Glutamatergic neuron (in vitro differentiated cells): ENCODE measurements around the gene PTCRA. TPM values are rescaled to one million over a fixed set of nuclear protein-coding genes. Genes with fewer than 3 reads are reported as not detected.
"Not testable (repeated sequence)": the region's sequence is repeated elsewhere in the genome, so short reads cannot be mapped to it uniquely, and the experiment has no call there.

Experiments used
- DNase-seq: peaks from one replicate; pipeline ENCODE4 v3.0.0; 2022
- H3K27ac Mint-ChIP-seq: one replicate; pipeline ENCODE4 v1.8.0; 2020; ENCODE audit warnings: mild to moderate bottlenecking, mixed read lengths, inconsistent platforms; ENCODE audit not compliant: unreplicated experiment
- H3K27me3 Mint-ChIP-seq: one replicate; pipeline ENCODE4 v1.8.0; 2020; ENCODE audit warnings: mild to moderate bottlenecking, moderate library complexity, mixed read lengths, inconsistent platforms; ENCODE audit not compliant: unreplicated experiment
- H3K36me3 Mint-ChIP-seq: one replicate; pipeline ENCODE4 v1.8.0; 2020; ENCODE audit warnings: mild to moderate bottlenecking, mixed read lengths, inconsistent platforms; ENCODE audit not compliant: unreplicated experiment
- H3K4me1 Mint-ChIP-seq: one replicate; pipeline ENCODE4 v1.8.0; 2020; ENCODE audit warnings: mild to moderate bottlenecking, low read depth, mixed read lengths, inconsistent platforms; ENCODE audit not compliant: unreplicated experiment
- H3K4me3 Mint-ChIP-seq: one replicate; pipeline ENCODE4 v1.8.0; 2020; ENCODE audit warnings: mild to moderate bottlenecking, mixed read lengths, inconsistent platforms; ENCODE audit not compliant: unreplicated experiment
- H3K9me3 Mint-ChIP-seq: one replicate; pipeline ENCODE4 v1.8.0; 2020; ENCODE audit warnings: mild to moderate bottlenecking, moderate library complexity, mixed read lengths, inconsistent platforms; ENCODE audit not compliant: unreplicated experiment
- total RNA-seq: library from RNA; stranded (reverse); fragmentation: NEBNext Ultra II Directional; extraction: Animal tissue kit (Norgen Biotek cat#: 25700); gene quantifications from one replicate; pipeline ENCODE4 v1.2.1, GENCODE V29; 2021; ENCODE audit not compliant: unreplicated experiment
- TF ChIP-seq, protein P1 (sequence below): fragments of 200-600 bp; sonication (generic); IDR thresholded peaks from one replicate; pipeline ENCODE4 v1.5.0; 2021; ENCODE audit not compliant: partially characterized antibody, unreplicated experiment

The PTCRA gene
- total RNA-seq, 1 donor from 2014 or later, result not detected

DNA sequence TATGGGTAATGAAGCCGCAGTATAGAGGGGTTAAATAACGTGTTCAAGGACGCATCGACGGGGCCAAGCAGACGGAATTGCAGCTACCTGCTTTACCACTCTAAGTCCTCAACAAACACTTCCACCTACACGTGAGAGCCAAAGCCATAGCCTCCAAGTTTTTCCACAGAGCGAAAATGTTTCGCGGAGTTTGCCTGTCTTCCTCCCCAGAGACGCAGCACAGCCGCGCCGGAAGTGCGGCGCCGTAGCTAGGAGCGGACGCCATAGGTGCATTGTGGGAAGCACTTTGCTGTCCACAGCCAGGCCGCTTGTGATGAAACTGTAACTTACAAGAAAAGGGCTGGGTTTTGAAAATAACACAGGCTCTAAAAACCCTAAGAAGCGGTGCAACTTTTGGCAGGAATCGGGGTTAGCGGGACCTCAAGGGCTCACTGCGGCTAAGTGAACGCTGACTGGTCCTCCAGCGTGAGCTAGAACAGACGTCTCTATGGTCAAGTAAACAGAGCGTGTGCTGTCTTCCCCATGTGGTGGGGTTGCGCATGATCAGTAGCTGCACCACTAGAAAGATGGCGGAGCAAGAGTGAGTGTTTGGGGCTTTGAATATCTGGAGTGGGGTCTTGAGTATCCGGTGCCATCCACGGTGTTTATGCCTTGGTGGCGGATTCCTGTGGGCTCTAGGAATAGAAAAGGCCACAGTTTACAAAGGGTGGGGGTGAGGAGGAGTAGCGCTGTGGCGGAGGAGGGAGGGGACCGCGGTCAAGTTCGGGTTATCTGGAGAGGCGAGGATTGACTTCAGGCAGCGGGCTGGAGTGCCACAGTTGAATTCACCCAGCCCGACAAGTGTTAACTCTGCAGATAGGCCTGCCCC is 36.2 kb upstream of the PTCRA start, which contains the start of gene RPL7L1:
RPL7L1 (plus strand) TSS at position 245 of the 868 bp plus-strand sequence; CDS start at position 540, 295 bp downstream.
- Mint-ChIP-seq H3K9me3 (peaks cover 5% of the 10 kb centered on the region), H3K27me3 (peaks cover 6% of the 10 kb centered on the region), H3K36me3 (peaks cover 5% of the 10 kb centered on the region), H3K4me3 (peak within 1 kb of the TSS; percentile 100), H3K27ac (peak within 1 kb of the TSS; percentile 100), H3K4me1 (no peaks in the 10 kb centered on the region)
- TF ChIP-seq, protein P1, sequence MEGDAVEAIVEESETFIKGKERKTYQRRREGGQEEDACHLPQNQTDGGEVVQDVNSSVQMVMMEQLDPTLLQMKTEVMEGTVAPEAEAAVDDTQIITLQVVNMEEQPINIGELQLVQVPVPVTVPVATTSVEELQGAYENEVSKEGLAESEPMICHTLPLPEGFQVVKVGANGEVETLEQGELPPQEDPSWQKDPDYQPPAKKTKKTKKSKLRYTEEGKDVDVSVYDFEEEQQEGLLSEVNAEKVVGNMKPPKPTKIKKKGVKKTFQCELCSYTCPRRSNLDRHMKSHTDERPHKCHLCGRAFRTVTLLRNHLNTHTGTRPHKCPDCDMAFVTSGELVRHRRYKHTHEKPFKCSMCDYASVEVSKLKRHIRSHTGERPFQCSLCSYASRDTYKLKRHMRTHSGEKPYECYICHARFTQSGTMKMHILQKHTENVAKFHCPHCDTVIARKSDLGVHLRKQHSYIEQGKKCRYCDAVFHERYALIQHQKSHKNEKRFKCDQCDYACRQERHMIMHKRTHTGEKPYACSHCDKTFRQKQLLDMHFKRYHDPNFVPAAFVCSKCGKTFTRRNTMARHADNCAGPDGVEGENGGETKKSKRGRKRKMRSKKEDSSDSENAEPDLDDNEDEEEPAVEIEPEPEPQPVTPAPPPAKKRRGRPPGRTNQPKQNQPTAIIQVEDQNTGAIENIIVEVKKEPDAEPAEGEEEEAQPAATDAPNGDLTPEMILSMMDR, result no peak
- peak; percentile 77 for DNase-seq

DNA sequence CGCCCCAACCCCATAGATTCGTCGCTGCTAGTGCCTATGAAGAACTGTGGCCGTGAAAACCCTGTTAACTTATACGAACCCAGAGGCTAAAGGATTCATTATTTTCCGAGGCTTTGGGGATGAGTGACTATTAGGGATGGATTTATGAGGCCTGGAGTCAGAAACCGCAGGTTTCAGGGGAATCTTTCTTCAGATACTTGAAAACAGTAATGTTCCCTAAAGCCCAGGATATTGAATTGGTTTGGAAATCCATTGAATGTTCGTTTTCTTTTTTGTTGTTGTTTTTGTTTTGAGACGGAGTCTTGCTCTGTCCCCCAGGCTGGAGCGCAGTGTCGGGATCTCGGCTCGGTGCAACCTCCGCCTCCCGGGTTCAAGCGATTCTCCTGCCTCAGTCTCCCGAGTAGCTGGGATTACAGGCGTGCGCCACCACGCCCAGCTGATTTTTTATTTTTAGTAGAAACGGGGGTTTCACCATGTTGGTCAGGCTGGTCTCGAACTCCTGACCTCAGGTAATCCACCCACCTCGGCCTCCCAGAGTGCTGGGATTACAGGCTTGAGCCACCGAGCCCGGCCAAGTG is 35.5 kb upstream of the PTCRA start:
- not testable (repeated sequence) for H3K4me1 Mint-ChIP-seq, DNase-seq, H3K9me3 Mint-ChIP-seq, H3K27me3 Mint-ChIP-seq, H3K36me3 Mint-ChIP-seq
- H3K27ac Mint-ChIP-seq, result peak overlapping the region; percentile 100
- H3K4me3 Mint-ChIP-seq, result peak overlapping the region; percentile 100

DNA sequence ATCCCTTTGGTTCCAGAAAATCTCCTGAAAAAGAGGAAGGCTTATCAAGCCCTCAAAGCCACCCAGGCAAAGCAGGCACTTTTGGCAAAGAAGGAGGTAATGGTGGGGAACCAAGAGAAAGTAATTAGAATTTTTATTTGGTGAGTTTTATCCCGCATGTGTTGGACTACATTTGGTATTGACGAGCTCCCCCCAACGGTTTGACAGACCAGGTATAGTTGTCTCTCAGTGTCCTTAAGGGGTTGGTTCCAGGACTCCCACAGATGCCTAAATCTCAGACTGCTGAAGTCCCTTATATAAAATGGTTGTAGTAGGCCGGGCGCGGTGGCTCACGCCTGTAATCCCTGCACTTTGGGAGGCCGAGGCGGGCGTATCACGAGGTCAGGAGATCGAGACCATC is 35.0 kb upstream of the PTCRA start:
- H3K4me3 Mint-ChIP-seq, result peak overlapping the region; percentile 100
- H3K27ac Mint-ChIP-seq, result peak overlapping the region; percentile 100
- H3K9me3 Mint-ChIP-seq, H3K27me3 Mint-ChIP-seq, H3K4me1 Mint-ChIP-seq, DNase-seq, H3K36me3 Mint-ChIP-seq: not testable (repeated sequence)

DNA sequence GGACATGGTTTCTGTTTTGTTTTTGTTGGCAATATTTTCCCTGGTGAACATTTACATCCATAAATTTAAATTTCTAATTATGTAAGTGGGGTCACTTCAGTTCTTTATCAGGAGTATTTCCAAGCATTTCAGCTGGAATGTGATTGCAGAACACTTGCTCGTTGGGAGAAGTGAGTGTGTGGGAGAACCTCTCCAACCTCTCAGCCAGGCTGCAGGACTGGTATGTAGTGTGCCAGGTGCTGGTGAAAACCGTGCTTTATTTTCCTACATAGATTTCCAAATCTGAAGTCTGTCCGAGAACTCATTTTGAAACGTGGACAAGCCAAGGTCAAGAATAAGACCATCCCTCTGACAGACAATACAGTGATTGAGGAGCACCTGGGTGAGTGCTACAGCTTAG is 30.2 kb upstream of the PTCRA start:
- no peak overlapping the region for H3K27ac Mint-ChIP-seq
- H3K9me3 Mint-ChIP-seq, result no peaks in the 10 kb centered on the region
- no peak overlapping the region for H3K4me3 Mint-ChIP-seq
- peaks cover 4% of the 10 kb centered on the region for H3K4me1 Mint-ChIP-seq
- H3K27me3 Mint-ChIP-seq, result peaks cover 3% of the 10 kb centered on the region
- TF ChIP-seq, protein P1, result no peak
- peaks cover 5% of the 10 kb centered on the region for H3K36me3 Mint-ChIP-seq
- DNase-seq, result no peak

DNA sequence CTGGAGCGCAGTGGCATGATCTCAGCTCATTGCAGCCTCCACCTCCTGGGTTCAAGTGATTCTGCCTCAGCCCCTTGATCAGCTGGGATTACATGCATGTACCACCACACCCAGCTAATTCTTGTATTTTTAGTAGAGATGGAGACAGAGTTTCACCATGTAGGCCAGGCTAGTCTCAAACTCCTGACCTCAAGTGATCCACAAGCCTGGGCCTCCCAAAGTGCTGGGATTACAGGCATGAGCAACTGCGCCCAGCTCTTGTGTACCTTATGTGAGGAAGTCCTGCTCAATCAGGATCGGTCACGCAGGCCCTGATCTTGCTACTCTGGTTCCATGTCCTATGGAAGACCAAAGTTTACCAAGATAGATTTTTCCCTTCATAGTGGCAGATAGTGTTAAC is 27.7 kb upstream of the PTCRA start:
- not testable (repeated sequence) for H3K27ac Mint-ChIP-seq, H3K4me1 Mint-ChIP-seq, H3K4me3 Mint-ChIP-seq, H3K27me3 Mint-ChIP-seq, DNase-seq, H3K36me3 Mint-ChIP-seq, H3K9me3 Mint-ChIP-seq

DNA sequence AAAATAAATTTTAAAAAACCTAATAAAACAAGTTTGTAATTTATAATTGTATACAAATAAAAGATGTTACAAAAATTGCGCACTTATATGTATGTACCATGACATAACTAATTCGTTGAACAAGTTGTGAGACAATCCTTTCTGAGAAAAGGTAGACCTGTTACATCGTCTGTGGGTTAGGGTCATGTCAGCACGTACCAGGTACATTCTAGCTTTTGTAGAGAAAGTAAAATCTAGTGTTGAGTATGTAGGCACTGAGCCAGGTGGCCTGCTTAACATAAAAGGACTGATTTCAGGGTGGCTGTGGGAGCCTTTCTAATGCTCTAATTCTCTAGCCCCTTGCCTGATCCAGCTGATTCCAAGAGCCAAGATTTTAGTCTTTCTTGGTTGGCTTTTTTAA is 26.0 kb upstream of the PTCRA start:
- DNase-seq, result no peak
- H3K36me3 Mint-ChIP-seq, result no peaks in the 10 kb centered on the region
- no peaks in the 10 kb centered on the region for H3K9me3 Mint-ChIP-seq
- TF ChIP-seq, protein P1, result no peak
- H3K4me3 Mint-ChIP-seq, result peak overlapping the region; percentile 88
- peaks cover 4% of the 10 kb centered on the region for H3K4me1 Mint-ChIP-seq
- peak overlapping the region; percentile 92 for H3K27ac Mint-ChIP-seq
- peaks cover 3% of the 10 kb centered on the region for H3K27me3 Mint-ChIP-seq
